K562 (cell line): Measurements from ENCODE around the gene ZMIZ1. TPM values are rescaled to one million over a fixed set of nuclear protein-coding genes. Genes with fewer than 3 reads are reported as not detected.
A peak's percentile ranks its signal among the peaks of the same experiment; 100 is the strongest.

ENCODE experiments used
- CHD4 ChIP-seq: fragments of 200-600 bp; sonication (generic); IDR thresholded peaks from 3 replicates; pipeline ENCODE4 v1.6.1; 2012; ENCODE audit warnings: low read depth, mild to moderate bottlenecking, mixed read lengths, low read length, inconsistent platforms; ENCODE audit not compliant: insufficient read depth, insufficient replicate concordance, poor library complexity, severe bottlenecking
- ELF2 ChIP-seq: fragments of 250-450 bp; sonication (Bioruptor Pico); IDR thresholded peaks from 2 replicates; pipeline ENCODE4 v1.5.0; 2021; ENCODE audit warnings: mild to moderate bottlenecking
- FOXA3 ChIP-seq, 2 experiments: fragments of 450-650 bp in 1 of 2; sonication (generic) in 1 of 2; formaldehyde crosslinking; IDR thresholded peaks in 1 of 2; conservative IDR thresholded peaks in 1 of 2; 2 replicates each; pipeline versions ENCODE4 v1.4.0 to v1.8.0; 2020 to 2022; ENCODE audit warnings: mild to moderate bottlenecking in 2 of 2, missing genetic modification reagents in 1 of 2
- IFI16 ChIP-seq: fragments of 250-450 bp; sonication (Bioruptor Pico); IDR thresholded peaks from 2 replicates; pipeline ENCODE4 v2.1.2; 2022; ENCODE audit warnings: mild to moderate bottlenecking, inconsistent platforms
- IRF2 ChIP-seq: sonication (generic); formaldehyde crosslinking; IDR thresholded peaks from 2 replicates; pipeline ENCODE4 v1.8.1; 2022; ENCODE audit warnings: mild to moderate bottlenecking, missing genetic modification reagents
- KAT2B ChIP-seq: IDR thresholded peaks from one replicate; pipeline ENCODE4 v1.6.1; 2012; ENCODE audit warnings: low read depth, mild to moderate bottlenecking, control low read depth, inconsistent platforms, low read length, moderate library complexity
- POLR3G ChIP-seq: IDR thresholded peaks from 2 replicates; pipeline ENCODE4 v1.6.1; 2011; ENCODE audit not compliant: insufficient read length, insufficient replicate concordance; ENCODE audit errors: extremely low read depth
- SMARCA5 ChIP-seq: fragments of 450-650 bp; IDR thresholded peaks from 2 replicates; pipeline ENCODE4 v1.6.1; 2016
- TGIF2 ChIP-seq: sonication (generic); formaldehyde crosslinking; IDR thresholded peaks from 2 replicates; pipeline ENCODE4 v1.8.1; 2022; ENCODE audit warnings: mild to moderate bottlenecking, missing genetic modification reagents, moderate library complexity
- ZFP1 ChIP-seq: fragments of 450-650 bp; formaldehyde crosslinking; IDR thresholded peaks from 2 replicates; pipeline ENCODE4 v1.4.0; 2020; ENCODE audit warnings: mild to moderate bottlenecking, mixed read lengths
- ZNF586 ChIP-seq: fragments of 450-650 bp; formaldehyde crosslinking; conservative IDR thresholded peaks from 2 replicates; pipeline ENCODE4 v1.4.0; 2020; ENCODE audit warnings: mild to moderate bottlenecking, moderate library complexity
- polyA plus RNA-seq, 8 experiments: library from polyadenylated mRNA; depleted of rRNA in 4 of 8; stranded (reverse) in 5 of 8; unstranded in 3 of 8; fragments of >200 nt; fragmentation: Nextera tagmentation in 2 of 8; fragmentation: Illumina TruSeq in 1 of 8; extraction: Ambion mirVana in 2 of 8; extraction: Trizol in 1 of 8; gene quantifications; 2 replicates each; pipeline versions ENCODE4 v1.2.1 to v1.2.3, GENCODE V29; 2011 to 2014; ENCODE audit warnings: inconsistent platforms in 1 of 8, missing spikeins in 1 of 8
- total RNA-seq, 7 experiments: library from RNA; depleted of rRNA in 6 of 7; stranded (reverse); fragments of >200 nt in 6 of 7; fragmentation: Illumina TruSeq in 2 of 7; extraction: Trizol in 2 of 7; gene quantifications; 2 replicates each; pipeline versions ENCODE4 v1.2.1 to v1.2.3, GENCODE V29; 2011 to 2021; ENCODE audit warnings: low replicate concordance in 1 of 7
- TF ChIP-seq, protein P1 (sequence below): fragments of 450-650 bp; conservative IDR thresholded peaks from 2 replicates; pipeline ENCODE4 v1.6.1; 2016; ENCODE audit warnings: missing genetic modification characterization, low read depth, mild to moderate bottlenecking, missing compliant biosample characterization, moderate library complexity

Gene ZMIZ1
- total and polyA plus RNA-seq, 9 of the 15 experiments (the other 6 are each of a cell fraction or from before 2014, with no cell fraction given) = 1.0 to 37.3 (median 4.3) TPM

DNA sequence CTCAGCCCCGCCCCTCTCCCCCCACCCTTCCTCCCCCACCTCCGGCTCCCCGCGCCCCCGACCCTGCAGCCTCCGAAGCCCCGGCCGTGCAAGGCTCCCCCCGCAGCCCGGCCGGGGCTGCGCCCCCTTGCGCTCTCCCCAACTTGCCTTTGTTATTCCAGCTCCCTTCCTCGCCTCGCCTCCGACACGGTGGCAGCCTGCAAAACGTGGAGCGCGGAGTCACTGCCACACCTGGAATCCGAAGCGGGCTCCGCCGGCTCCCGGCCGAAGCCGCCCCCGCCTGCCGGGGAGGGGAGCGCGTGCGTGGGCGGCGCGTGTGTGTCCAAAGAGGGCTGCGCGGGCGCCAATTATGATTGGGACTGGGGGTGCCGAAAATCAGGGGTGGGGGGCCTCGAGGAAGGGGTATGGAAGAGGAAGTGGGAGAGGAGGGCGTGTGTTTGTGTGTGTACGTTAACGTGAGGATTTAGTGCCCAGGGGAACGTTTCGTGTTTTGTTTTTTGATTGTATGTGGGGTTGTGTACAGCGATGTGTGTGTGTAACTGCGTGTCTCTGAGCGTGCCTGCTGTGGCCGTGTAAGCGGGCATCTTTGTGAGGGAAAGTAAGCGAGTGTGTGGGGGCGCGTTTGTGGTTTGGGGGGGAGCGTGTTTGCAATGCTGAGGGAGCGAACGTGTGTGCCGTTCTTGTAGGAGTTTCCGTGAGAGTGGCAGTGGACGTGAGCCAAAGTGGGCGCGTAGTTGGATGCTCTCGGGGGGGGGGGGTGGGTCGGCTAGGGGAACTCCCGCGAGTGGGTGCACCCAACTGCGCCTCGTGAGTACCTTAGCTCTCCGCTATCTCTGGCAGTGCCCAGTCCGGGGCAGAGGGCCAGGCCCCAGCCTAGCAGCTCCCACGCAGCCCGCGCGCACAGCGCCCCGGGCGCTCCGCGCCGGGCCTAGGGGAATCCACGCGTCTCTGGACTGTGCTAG lies 1.2 kb upstream of the ZMIZ1 start (continued):
- TF ChIP-seq FOXA3 (CRISPR knock-in tag; conservative IDR thresholded peaks at IDR 0.05 in 1 of 2, IDR thresholded peaks at IDR 0.05 in 1 of 2) (0 out of 4 replicates have a peak, but pooled peaks of 1 of the 2 experiments have one; percentile 47), IFI16 (CRISPR knock-in tag) (no peak), SMARCA5 (peak; percentile 38; the same call in 1 of the 2 replicates), KAT2B (no peak), CHD4 (no peak), POLR3G (no peak), TGIF2 (no peak), ZNF586 (CRISPR knock-in tag) (no peak), ZFP1 (CRISPR knock-in tag) (no peak), ELF2 (CRISPR knock-in tag) (no peak), IRF2 (no peak)
- TF ChIP-seq, protein P1, sequence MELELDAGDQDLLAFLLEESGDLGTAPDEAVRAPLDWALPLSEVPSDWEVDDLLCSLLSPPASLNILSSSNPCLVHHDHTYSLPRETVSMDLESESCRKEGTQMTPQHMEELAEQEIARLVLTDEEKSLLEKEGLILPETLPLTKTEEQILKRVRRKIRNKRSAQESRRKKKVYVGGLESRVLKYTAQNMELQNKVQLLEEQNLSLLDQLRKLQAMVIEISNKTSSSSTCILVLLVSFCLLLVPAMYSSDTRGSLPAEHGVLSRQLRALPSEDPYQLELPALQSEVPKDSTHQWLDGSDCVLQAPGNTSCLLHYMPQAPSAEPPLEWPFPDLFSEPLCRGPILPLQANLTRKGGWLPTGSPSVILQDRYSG (tag) = no peak
